Retinal pigment epithelial cell (primary cell): ENCODE results near the gene GNAT2.

ENCODE experiments used
- DNase-seq: peaks from one replicate; pipeline ENCODE4 v3.0.0-alpha.2; 2010; ENCODE audit warnings: low read depth
- H3K4me3 ChIP-seq: 2 replicates; pipeline ENCODE4 v1.5.1; 2011; ENCODE audit warnings: mild to moderate bottlenecking, low read length, control low read depth, moderate library complexity
- CTCF ChIP-seq: conservative IDR thresholded peaks from 2 replicates; pipeline ENCODE4 v1.5.1; 2011; ENCODE audit warnings: low read depth, low read length, control low read depth, inconsistent platforms

GNAT2 gene

GRCh38 chr1:109603229-109603628 is 16.2 kb downstream of the GNAT2 start:
- no peak for DNase-seq
- no peak for TF ChIP-seq CTCF

GRCh38 chr1:109598655-109599054 is 20.8 kb downstream of the GNAT2 start:
- TF ChIP-seq CTCF: peak; percentile 37
- no peak for DNase-seq
- no peak overlapping the region for H3K4me3 ChIP-seq

More at GRCh38 chr1:109603229-109603628, 16.2 kb downstream of the GNAT2 start:
- H3K4me3 ChIP-seq: no peak overlapping the region

GRCh38 chr1:109598156-109598555 is 21.3 kb downstream of the GNAT2 start:
- H3K4me3 ChIP-seq: no peak overlapping the region
- no peak for DNase-seq
- no peak for TF ChIP-seq CTCF

- no peak overlapping the region for H3K4me3 ChIP-seq
- no peak for DNase-seq
- no peak for TF ChIP-seq CTCF
These were observed 23.9 kb downstream of the GNAT2 start for GRCh38 chr1:109595531-109595930.

GRCh38 chr1:109592916-109593315 is 26.5 kb downstream of the GNAT2 start:
- no peak overlapping the region for H3K4me3 ChIP-seq
- DNase-seq: no peak
- no peak for TF ChIP-seq CTCF

GRCh38 chr1:109589679-109590078 is 29.7 kb downstream of the GNAT2 start:
- H3K4me3 ChIP-seq: no peak overlapping the region
- TF ChIP-seq CTCF: no peak
- DNase-seq: no peak

GRCh38 chr1:109589177-109589576 is 30.2 kb downstream of the GNAT2 start:
- no peak overlapping the region for H3K4me3 ChIP-seq
- no peak for DNase-seq
- TF ChIP-seq CTCF: no peak
